Effector memory CD4-positive, alpha-beta T cell (primary cell): Measurements from ENCODE around the gene SELENOV.

Experiments used
- DNase-seq, 3 donors: peaks; one replicate each; pipeline ENCODE4 v3.0.0-alpha.2; 2020
- H3K27ac ChIP-seq: 2 replicates; pipeline ENCODE4 v1.7.0; 2013; ENCODE audit warnings: mild to moderate bottlenecking, low read length, moderate library complexity; ENCODE audit not compliant: insufficient read depth, poor library complexity, severe bottlenecking
- H3K27me3 ChIP-seq: replicated peaks from 2 replicates; pipeline ENCODE4 v1.7.0; 2013; ENCODE audit warnings: mild to moderate bottlenecking, low read length; ENCODE audit not compliant: insufficient read depth, control insufficient read depth, poor library complexity, severe bottlenecking
- H3K36me3 ChIP-seq: 2 replicates; pipeline ENCODE4 v1.7.0; 2013; ENCODE audit warnings: mild to moderate bottlenecking, low read length, moderate library complexity; ENCODE audit not compliant: control insufficient read depth, insufficient read depth
- H3K4me1 ChIP-seq: 2 replicates; pipeline ENCODE4 v1.7.0; 2013; ENCODE audit warnings: low read length, mild to moderate bottlenecking; ENCODE audit not compliant: control insufficient read depth, insufficient read depth, poor library complexity, severe bottlenecking
- H3K4me3 ChIP-seq: 2 replicates; pipeline ENCODE4 v1.7.0; 2013; ENCODE audit warnings: low read length, low read depth, mild to moderate bottlenecking; ENCODE audit not compliant: insufficient read depth, poor library complexity, severe bottlenecking
- H3K9me3 ChIP-seq: 2 replicates; pipeline ENCODE4 v1.7.0; 2013; ENCODE audit warnings: mild to moderate bottlenecking, low read length, moderate library complexity; ENCODE audit not compliant: control insufficient read depth

Gene SELENOV

GRCh38 chr19:39492788-39493187 lies 22.2 kb upstream of the SELENOV start:
- Histone ChIP-seq H3K36me3 (peaks cover 28% of the 10 kb centered on the region), H3K4me1 (peaks cover 2% of the 10 kb centered on the region), H3K27me3 (peaks cover 4% of the 10 kb centered on the region), H3K9me3 (no peaks in the 10 kb centered on the region), H3K27ac (no peak overlapping the region), H3K4me3 (no peak overlapping the region)
- no peak for DNase-seq

DNA sequence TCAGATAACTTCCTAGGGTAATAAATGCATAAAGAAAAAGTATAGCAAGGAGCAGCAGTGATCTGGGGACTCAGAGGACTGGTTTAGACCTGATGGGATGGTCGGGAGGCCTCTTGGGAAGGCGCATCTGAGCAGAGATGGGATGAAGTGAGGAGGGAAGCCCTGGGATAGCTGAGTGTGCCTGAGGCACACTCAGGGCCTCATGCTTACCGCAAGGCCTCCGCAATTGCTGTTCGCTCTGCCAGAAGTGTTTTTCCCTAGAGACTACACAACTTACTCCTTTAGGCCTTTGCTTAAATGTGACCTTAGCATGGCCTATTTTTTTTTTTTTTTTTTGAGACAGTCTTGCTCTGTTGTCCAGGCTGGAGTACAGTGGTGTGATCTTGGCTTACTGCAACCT lies 20.3 kb upstream of the SELENOV start:
- Histone ChIP-seq H3K36me3 (peaks cover 11% of the 10 kb centered on the region), H3K4me3 (no peak overlapping the region), H3K27me3 (peaks cover 23% of the 10 kb centered on the region), H3K27ac (no peak overlapping the region), H3K4me1 (peaks cover 18% of the 10 kb centered on the region), H3K9me3 (no peaks in the 10 kb centered on the region)
- DNase-seq: no peak

DNA sequence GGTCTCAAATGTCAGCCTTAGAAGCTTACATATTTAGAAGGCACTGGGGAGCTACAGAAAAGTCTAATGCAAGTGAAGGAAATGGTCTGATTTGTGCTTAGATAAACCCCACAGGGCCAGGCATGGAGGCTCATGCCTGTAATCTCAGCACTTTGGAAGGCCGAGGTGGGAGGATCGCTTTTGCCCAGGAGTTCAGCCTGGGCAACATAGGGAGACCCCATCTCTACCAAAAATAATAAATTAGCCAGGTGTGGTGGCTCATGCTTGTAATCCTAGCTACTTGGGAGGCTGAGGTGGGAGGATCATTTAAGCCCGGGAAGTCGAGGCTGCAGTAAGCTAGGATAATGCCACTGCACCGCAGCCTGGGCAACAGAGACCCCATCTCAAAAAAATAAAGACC lies 18.9 kb upstream of the SELENOV start:
- Histone ChIP-seq H3K36me3 (no peaks in the 10 kb centered on the region), H3K27me3 (peaks cover 33% of the 10 kb centered on the region), H3K4me1 (peaks cover 18% of the 10 kb centered on the region), H3K27ac (no peak overlapping the region), H3K4me3 (no peak overlapping the region), H3K9me3 (no peaks in the 10 kb centered on the region)
- no peak for DNase-seq

DNA sequence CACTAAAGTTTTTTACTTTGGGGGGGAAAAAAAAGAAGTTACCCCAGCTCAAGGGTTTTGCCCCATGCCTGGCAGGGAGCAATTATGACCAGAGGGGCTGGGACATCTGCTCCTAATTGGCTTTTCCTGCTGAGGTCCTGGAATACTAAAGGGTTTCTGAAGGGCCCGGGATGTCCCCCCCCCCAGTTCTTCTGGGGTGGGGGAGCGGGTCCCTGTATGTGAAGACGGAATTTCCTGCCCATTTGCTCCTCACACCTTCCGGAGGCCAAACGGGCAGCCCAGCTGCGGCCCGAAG lies 17.3 kb upstream of the SELENOV start:
- peak overlapping the region; percentile 20 for H3K4me3 ChIP-seq
- DNase-seq: no peak
- H3K4me1 ChIP-seq: peaks cover 18% of the 10 kb centered on the region
- no peaks in the 10 kb centered on the region for H3K36me3 ChIP-seq
- H3K9me3 ChIP-seq: no peaks in the 10 kb centered on the region
- H3K27ac ChIP-seq: no peak overlapping the region
- H3K27me3 ChIP-seq: peaks cover 33% of the 10 kb centered on the region

DNA sequence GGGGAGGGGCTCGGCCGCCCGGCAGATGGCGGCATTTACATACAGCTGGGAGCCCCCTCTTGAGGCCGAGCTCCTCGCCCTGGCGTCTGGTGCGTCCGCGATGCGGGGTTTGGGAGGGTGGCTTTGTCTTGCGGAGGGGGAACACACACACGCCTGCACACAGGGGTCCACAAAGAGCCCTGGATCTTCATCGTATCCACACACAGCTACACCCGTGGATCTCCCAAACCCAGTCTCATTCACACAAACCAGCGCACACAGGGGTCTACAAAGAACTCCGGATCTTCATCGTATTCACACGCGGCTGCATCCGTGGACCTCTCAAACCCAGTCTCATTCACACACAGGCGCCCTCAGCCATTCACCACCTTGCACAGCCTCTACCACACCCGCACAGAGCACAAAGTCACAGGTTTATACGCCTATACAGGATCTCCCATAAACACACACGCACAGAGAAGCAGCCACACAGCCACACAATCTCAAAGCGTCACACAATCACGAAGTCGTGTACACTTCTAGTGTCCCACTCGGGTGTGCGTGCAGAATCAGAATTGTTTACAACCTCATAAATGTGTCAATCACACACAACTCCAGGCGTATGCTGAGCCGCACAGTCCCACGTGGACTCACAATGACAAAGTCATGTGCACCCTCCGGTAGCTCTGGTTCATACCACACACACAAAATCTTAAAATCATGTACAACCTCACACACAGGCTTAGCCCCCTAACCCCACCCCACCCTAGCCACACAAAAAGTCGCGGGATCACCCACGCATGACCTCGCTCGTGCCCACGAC lies 16.7 kb upstream of the SELENOV start:
- peaks cover 21% of the 10 kb centered on the region for H3K4me1 ChIP-seq
- H3K9me3 ChIP-seq: no peaks in the 10 kb centered on the region
- H3K27me3 ChIP-seq: peaks cover 34% of the 10 kb centered on the region
- no peak overlapping the region for H3K27ac ChIP-seq
- H3K4me3 ChIP-seq: peak overlapping the region; percentile 20
- no peak for DNase-seq
- no peaks in the 10 kb centered on the region for H3K36me3 ChIP-seq

DNA sequence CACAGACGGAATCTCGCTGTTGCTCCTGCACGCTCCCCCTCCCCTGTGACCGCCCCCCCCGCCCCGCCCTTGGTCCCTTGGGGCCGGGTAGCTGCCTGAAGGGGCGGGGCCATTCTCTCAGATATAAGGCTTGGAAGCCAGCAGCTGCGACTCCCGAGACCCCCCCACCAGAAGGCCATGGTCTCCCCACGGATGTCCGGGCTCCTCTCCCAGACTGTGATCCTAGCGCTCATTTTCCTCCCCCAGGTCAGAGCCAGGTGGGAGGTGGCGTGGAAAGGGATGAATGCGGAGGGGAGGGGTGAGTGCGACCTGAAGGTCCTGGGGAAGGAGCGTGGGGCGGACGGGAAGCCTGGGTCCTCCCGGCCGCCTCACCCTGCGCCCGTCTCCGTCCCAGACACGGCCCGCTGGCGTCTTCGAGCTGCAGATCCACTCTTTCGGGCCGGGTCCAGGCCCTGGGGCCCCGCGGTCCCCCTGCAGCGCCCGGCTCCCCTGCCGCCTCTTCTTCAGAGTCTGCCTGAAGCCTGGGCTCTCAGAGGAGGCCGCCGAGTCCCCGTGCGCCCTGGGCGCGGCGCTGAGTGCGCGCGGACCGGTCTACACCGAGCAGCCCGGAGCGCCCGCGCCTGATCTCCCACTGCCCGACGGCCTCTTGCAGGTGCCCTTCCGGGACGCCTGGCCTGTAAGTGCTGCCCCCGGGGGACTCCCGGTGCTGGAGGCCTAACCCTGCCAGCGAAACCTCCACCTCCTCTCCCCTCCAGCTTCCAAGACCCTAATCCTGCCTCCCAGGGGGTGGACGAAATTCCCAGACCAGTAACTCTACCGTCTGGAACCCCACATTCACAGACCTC lies 15.9 kb upstream of the SELENOV start, which contains the start of gene DLL3:
Gene DLL3 (plus strand): TSS at position 150 of the 845 bp plus-strand sequence. CDS start 28 bp downstream, at position 178.
- Histone ChIP-seq H3K9me3 (no peaks in the 10 kb centered on the region), H3K4me1 (peaks cover 21% of the 10 kb centered on the region), H3K36me3 (no peaks in the 10 kb centered on the region), H3K27ac (no peak within 1 kb of the TSS), H3K27me3 (peaks cover 37% of the 10 kb centered on the region), H3K4me3 (peak within 1 kb of the TSS; percentile 20)
- DNase-seq: no peak

GRCh38 chr19:39499932-39500331 lies 15.0 kb upstream of the SELENOV start:
- H3K9me3 ChIP-seq: no peaks in the 10 kb centered on the region
- H3K4me1 ChIP-seq: peaks cover 21% of the 10 kb centered on the region
- no peak for DNase-seq
- peaks cover 37% of the 10 kb centered on the region for H3K27me3 ChIP-seq
- no peaks in the 10 kb centered on the region for H3K36me3 ChIP-seq
- H3K4me3 ChIP-seq: no peak overlapping the region
- H3K27ac ChIP-seq: no peak overlapping the region

- no peak for DNase-seq
- no peak overlapping the region for H3K27ac ChIP-seq
- H3K4me1 ChIP-seq: peaks cover 21% of the 10 kb centered on the region
- peaks cover 37% of the 10 kb centered on the region for H3K27me3 ChIP-seq
- no peaks in the 10 kb centered on the region for H3K9me3 ChIP-seq
- no peak overlapping the region for H3K4me3 ChIP-seq
- H3K36me3 ChIP-seq: no peaks in the 10 kb centered on the region
Measured at GRCh38 chr19:39500543-39500942, 14.4 kb upstream of the SELENOV start.

DNA sequence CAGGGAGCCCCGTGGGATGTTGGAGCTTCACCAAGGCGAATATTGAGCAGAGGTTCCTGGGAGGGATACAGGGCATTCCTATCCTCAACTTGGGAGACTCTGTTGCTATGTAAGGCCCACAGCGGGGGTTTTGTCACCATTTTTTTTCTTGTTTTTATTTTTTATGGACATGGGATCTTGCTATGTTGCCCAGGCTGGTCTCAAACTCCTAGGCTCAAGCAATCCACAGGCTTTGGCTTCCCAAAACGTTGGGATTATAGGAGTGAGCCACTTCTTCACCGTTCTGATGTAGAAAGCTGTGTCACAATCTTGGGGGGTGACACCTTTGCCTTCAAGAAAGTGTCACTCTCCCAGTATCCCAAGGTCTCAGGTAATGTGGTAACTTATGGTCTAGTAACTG lies 13.6 kb upstream of the SELENOV start:
- H3K4me1 ChIP-seq: peaks cover 21% of the 10 kb centered on the region
- H3K4me3 ChIP-seq: no peak overlapping the region
- H3K27me3 ChIP-seq: peaks cover 38% of the 10 kb centered on the region
- no peak for DNase-seq
- no peaks in the 10 kb centered on the region for H3K9me3 ChIP-seq
- no peak overlapping the region for H3K27ac ChIP-seq
- no peaks in the 10 kb centered on the region for H3K36me3 ChIP-seq
